ENCODE data around the gene ANKRD18A.

The ANKRD18A gene

DNA sequence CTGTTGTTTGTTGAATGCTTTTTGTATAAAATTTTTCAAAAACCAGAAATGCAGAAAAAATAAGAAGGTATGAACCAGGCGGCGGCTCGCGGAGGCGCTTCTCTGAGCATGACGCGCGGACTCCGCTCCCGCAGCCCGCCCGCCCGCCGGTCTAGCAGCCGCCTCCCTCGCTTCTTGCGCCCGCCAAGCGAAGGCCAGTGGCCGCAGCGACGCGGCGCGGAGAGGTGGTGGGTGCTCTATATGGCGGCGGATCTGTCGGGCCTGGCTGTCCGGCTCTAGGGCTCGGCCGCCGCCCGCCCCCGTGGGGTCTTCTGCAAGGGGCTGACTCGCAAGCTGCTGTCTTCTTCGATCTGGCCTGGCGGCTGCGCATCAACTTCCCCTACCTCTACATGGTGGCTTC lies 93.8 kb downstream of the ANKRD18A start:
- DNase-seq = no peak

DNA sequence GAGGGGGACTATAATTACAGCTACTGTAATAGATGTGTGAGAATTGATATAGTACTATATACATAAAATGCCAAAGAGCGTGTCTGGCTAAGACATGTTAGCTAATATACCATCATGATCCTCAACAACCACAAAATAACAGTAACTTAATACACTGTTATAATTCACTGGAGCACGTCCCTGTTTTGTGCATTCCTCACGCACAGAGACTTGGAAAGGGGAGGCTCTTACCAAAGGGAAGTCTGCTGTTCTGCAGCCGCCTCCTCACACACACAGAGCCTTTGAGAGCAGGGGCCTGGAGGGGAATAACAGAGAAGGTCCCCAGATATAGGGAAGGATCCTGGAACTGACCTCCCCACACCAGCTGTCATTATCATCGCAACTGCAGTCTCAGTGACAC lies 97.3 kb downstream of the ANKRD18A start:
- DNase-seq = no peak

DNA sequence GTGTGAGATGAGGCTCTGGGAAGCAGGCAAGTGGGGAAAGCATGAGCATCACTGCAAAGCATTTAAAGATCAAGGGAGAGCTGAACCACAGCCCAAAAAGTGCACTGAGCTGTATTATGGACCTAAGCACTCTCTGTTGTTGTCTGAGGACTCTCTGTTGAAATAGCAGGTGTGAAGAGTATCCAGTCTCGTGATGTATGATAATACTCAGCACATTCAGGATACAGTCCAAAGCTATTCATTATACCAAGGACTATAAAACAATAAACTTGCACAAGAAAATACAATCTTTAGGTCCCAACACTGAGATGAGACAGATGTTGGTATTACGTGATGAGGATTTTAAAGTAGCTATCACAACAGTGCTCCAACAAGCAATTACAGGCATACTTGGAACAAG lies 98.6 kb downstream of the ANKRD18A start:
- no peak for DNase-seq

Measured in NCI-H2081 (cell line).